Psoas muscle (tissue), 8 donors: Measurements from ENCODE around the gene TPCN2. TPM values are rescaled to one million over a fixed set of nuclear protein-coding genes. Genes with fewer than 3 reads are reported as not detected.

Experiments
- ATAC-seq, 4 donors: fragments of 200-7000 bp; cut with Tn5 transposase; one replicate each; pipeline ENCODE4 v1.9.1; 2020; ENCODE audit warnings: moderate library complexity in 3 of 4, mild to moderate bottlenecking in 2 of 4
- DNase-seq, 2 donors: peaks; one replicate each; pipeline ENCODE4 v3.0.0-alpha.2; 2020
- H3K27ac ChIP-seq: fragments of 200-600 bp; one replicate; pipeline ENCODE4 v1.8.0; 2022
- H3K27me3 ChIP-seq, 3 donors: fragments of 200-600 bp in 1 of 3; one replicate each; pipeline versions ENCODE4 v1.6.1 to v1.8.0; 2013 to 2022; ENCODE audit warnings: low read length in 2 of 3, mild to moderate bottlenecking in 2 of 3, moderate library complexity in 1 of 3; ENCODE audit not compliant: insufficient read depth in 3 of 3
- H3K36me3 ChIP-seq, 2 donors: fragments of 200-600 bp in 1 of 2; one replicate each; pipeline versions ENCODE4 v1.6.1 to v1.8.0; 2013 to 2022; ENCODE audit warnings: low read depth in 1 of 2, mild to moderate bottlenecking in 1 of 2, moderate library complexity in 1 of 2; ENCODE audit not compliant: insufficient read depth in 1 of 2
- H3K4me1 ChIP-seq: fragments of 200-600 bp; one replicate; pipeline ENCODE4 v1.8.0; 2022
- H3K4me3 ChIP-seq: fragments of 200-600 bp; one replicate; pipeline ENCODE4 v1.8.0; 2022; ENCODE audit warnings: mild to moderate bottlenecking
- H3K9me3 ChIP-seq: fragments of 200-600 bp; one replicate; pipeline ENCODE4 v1.8.0; 2022
- CTCF ChIP-seq: fragments of 200-600 bp; IDR thresholded peaks from one replicate; pipeline ENCODE4 v1.8.0; 2022; ENCODE audit warnings: antibody characterized with exemption
- WGBS, 3 donors: extraction: QIAGEN DNeasy Blood & Tissue Kit; methylation state at CpG; one replicate each; pipeline versions ENCODE4 v1.1.6 to v1.1.7; 2013; 5-methylcytosine and 5-hydroxymethylcytosine counted together
- intact Hi-C, 2 donors: fragments of 100-400 bp; cut with DNase I; formaldehyde crosslinking; loops; one replicate each; pipeline versions ENCODE4 v1.11.0 to v1.14.2; 2022
- polyA plus RNA-seq, 3 donors: library from polyadenylated mRNA; stranded (reverse); fragments of 200-250 nt; gene quantifications; one replicate each; pipeline ENCODE4 v1.2.3, GENCODE V29; 2013
- total RNA-seq, 4 donors: library from RNA; stranded (reverse); fragmentation: NEBNext Ultra II Directional in 2 of 4; extraction: Animal tissue kit (Norgen Biotek cat#: 25700) in 2 of 4; gene quantifications; one replicate each; pipeline versions ENCODE4 v1.2.1 to v1.2.4, GENCODE V29; 2021 to 2023
- donor health status: healthy with polysubstance abuse.
- donor health status: DM: no; HTN: no; CAD: no; lungs with moderate emphysema.
- donor health status: Bipolar disorder and iron deficiency.
- donor health status: healthy.
- donor health status: DM: yes; HTN: yes; CAD: no.
- donor health status: DM: no; HTN: no; CAD: no.
- donor health status: DM: no; HTN: no; CAD: no.
- donor health status: DM: yes; HTN: yes; CAD: no.

The TPCN2 gene
- total and polyA plus RNA-seq, 7 donors = 2.2 to 6.0 (median 3.5) TPM

GRCh38 chr11:69039501-69039900 lies 9.2 kb upstream of the TPCN2 start:
- no peak overlapping the region for H3K4me3 ChIP-seq
- TF ChIP-seq CTCF = no peak
- no peaks in the 10 kb centered on the region for H3K36me3 ChIP-seq
- peaks cover 0 to 14% (median 1%) of the 10 kb centered on the region in 3 donors for H3K27me3 ChIP-seq
- no peaks in the 10 kb centered on the region for H3K9me3 ChIP-seq
- intact Hi-C loops = no loop called here
- no peak overlapping the region for H3K27ac ChIP-seq
- WGBS, 3 donors = 71 to 88% (median 74%) methylated on average over 1 of the region's 1 CpG
- no peaks in the 10 kb centered on the region for H3K4me1 ChIP-seq
- ATAC-seq (no peak), DNase-seq (no peak)

GRCh38 chr11:69040051-69040450 lies 8.7 kb upstream of the TPCN2 start:
- H3K27ac ChIP-seq = no peak overlapping the region
- 70 to 77% (median 75%) methylated on average over 6 of the region's 6 CpGs for WGBS, 3 donors
- no peak for TF ChIP-seq CTCF
- DNase-seq (no peak), ATAC-seq (no peak)
- no peaks in the 10 kb centered on the region for H3K4me1 ChIP-seq
- intact Hi-C loops = loop anchor here in 1 of 2 donors (10.0 kb wide), 2 partner anchors 135 to 195 kb away; partner anchors contain the start of genes CPT1A, IGHMBP2 and MRPL21
- H3K4me3 ChIP-seq = no peak overlapping the region
- no peaks in the 10 kb centered on the region for H3K9me3 ChIP-seq
- peaks cover 0 to 14% (median 1%) of the 10 kb centered on the region in 3 donors for H3K27me3 ChIP-seq
- H3K36me3 ChIP-seq = no peaks in the 10 kb centered on the region

- Histone ChIP-seq H3K4me1 (no peaks in the 10 kb centered on the region), H3K36me3 (no peaks in the 10 kb centered on the region), H3K27me3 (peaks cover 0 to 9% (median 1%) of the 10 kb centered on the region in 3 donors), H3K4me3 (no peak overlapping the region), H3K9me3 (no peaks in the 10 kb centered on the region), H3K27ac (no peak overlapping the region)
- no peak for TF ChIP-seq CTCF
- ATAC-seq (no peak), DNase-seq (no peak)
- 75 to 88% (median 79%) methylated on average over 4 of the region's 4 CpGs for WGBS, 3 donors
- intact Hi-C loops = loop anchor here in 1 of 2 donors (10.0 kb wide), 2 partner anchors 136 to 196 kb away; partner anchors contain the start of genes CPT1A, IGHMBP2 and MRPL21
Observed at GRCh38 chr11:69040581-69041260, 8.0 kb upstream of the TPCN2 start.

GRCh38 chr11:69041516-69041915 lies 7.2 kb upstream of the TPCN2 start:
- ATAC-seq = no peak
- H3K4me3 ChIP-seq = no peak overlapping the region
- intact Hi-C loops = loop anchor here in 1 of 2 donors (10.0 kb wide), 2 partner anchors 137 to 197 kb away; partner anchors contain the start of genes CPT1A, IGHMBP2 and MRPL21
- no peaks in the 10 kb centered on the region for H3K4me1 ChIP-seq
- H3K27me3 ChIP-seq = peaks cover 0 to 3% (median 1%) of the 10 kb centered on the region in 3 donors
- WGBS, 3 donors = 65 to 75% (median 70%) methylated on average over 2 of the region's 2 CpGs
- DNase-seq = no peak
- no peak overlapping the region for H3K27ac ChIP-seq
- H3K36me3 ChIP-seq = no peaks in the 10 kb centered on the region
- H3K9me3 ChIP-seq = no peaks in the 10 kb centered on the region
- TF ChIP-seq CTCF = no peak
